ENCODE measurements around the gene TMEM41B. TPM values are rescaled to one million over a fixed set of nuclear protein-coding genes. Genes with fewer than 3 reads are reported as not detected.

Gene TMEM41B
- polyA plus RNA-seq, 1 donor from 2014 or later: 49.5 TPM

DNA sequence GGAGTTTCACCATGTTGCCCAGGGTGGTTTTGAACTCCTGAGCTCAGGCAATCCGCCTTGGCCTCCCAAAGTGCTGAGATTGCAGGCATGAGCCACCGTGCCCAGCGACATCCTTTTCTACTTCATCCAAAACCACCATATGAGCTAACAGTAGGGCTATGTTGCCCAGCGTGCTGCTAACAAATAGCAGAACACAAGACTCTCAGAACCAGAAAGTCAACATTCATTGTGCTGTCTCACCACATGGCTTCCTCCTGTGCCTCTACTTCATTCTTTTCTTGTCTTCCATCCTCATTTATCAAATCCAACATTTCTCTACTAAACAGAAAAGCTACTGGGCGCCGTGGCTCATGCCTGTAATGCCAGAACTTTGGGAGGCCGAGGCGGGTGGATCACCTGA lies 37.2 kb downstream of the TMEM41B start:
- TF ChIP-seq RAD21 (conservative IDR thresholded peaks at IDR 0.05): no peak
- TF ChIP-seq EP300 (conservative IDR thresholded peaks at IDR 0.05; ENCODE audit: poor library complexity, severe bottlenecking): no peak
- TF ChIP-seq MXI1 (conservative IDR thresholded peaks at IDR 0.05; ENCODE audit: poor library complexity, severe bottlenecking): no peak
- TF ChIP-seq, protein P1, sequence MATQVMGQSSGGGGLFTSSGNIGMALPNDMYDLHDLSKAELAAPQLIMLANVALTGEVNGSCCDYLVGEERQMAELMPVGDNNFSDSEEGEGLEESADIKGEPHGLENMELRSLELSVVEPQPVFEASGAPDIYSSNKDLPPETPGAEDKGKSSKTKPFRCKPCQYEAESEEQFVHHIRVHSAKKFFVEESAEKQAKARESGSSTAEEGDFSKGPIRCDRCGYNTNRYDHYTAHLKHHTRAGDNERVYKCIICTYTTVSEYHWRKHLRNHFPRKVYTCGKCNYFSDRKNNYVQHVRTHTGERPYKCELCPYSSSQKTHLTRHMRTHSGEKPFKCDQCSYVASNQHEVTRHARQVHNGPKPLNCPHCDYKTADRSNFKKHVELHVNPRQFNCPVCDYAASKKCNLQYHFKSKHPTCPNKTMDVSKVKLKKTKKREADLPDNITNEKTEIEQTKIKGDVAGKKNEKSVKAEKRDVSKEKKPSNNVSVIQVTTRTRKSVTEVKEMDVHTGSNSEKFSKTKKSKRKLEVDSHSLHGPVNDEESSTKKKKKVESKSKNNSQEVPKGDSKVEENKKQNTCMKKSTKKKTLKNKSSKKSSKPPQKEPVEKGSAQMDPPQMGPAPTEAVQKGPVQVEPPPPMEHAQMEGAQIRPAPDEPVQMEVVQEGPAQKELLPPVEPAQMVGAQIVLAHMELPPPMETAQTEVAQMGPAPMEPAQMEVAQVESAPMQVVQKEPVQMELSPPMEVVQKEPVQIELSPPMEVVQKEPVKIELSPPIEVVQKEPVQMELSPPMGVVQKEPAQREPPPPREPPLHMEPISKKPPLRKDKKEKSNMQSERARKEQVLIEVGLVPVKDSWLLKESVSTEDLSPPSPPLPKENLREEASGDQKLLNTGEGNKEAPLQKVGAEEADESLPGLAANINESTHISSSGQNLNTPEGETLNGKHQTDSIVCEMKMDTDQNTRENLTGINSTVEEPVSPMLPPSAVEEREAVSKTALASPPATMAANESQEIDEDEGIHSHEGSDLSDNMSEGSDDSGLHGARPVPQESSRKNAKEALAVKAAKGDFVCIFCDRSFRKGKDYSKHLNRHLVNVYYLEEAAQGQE (IDR thresholded peaks at IDR 0.05; ENCODE audit: borderline replicate concordance): no peak
- no peak for TF ChIP-seq EZH2 (IDR thresholded peaks at IDR 0.05; ENCODE audit: borderline replicate concordance, insufficient read depth, low read length, poor library complexity, severe bottlenecking)
- no peak for TF ChIP-seq TAF1 (IDR thresholded peaks at IDR 0.05; ENCODE audit: low read depth)
- no peak for TF ChIP-seq SMC3 (conservative IDR thresholded peaks at IDR 0.05; ENCODE audit: poor library complexity)
- H3F3A ChIP-seq (ENCODE audit: insufficient read depth, low read length, poor library complexity, severe bottlenecking): no peaks in the 10 kb centered on the region
- H3K9me3 ChIP-seq (ENCODE audit: low read length): no peaks in the 10 kb centered on the region
- H4K20me1 ChIP-seq (ENCODE audit: insufficient read depth): no peaks in the 10 kb centered on the region
- no peak overlapping the region for H3K4me2 ChIP-seq (ENCODE audit: low read length)
- H2AFZ ChIP-seq (ENCODE audit: low read depth, low read length): no peak overlapping the region
- H3K27me3 ChIP-seq (ENCODE audit: insufficient read depth, low read depth, low read length): no peaks in the 10 kb centered on the region
- no peaks in the 10 kb centered on the region for H3K36me3 ChIP-seq (ENCODE audit: insufficient read depth, low read length)
- no peaks in the 10 kb centered on the region for H3K9me2 ChIP-seq (ENCODE audit: insufficient read depth, low read length)
- H3K27ac ChIP-seq (ENCODE audit: low read length): no peak overlapping the region
- H3K9ac ChIP-seq (ENCODE audit: low read length): no peak overlapping the region
- no peak overlapping the region for H3K4me3 ChIP-seq (ENCODE audit: low read length)
- H3K79me2 ChIP-seq (replicated peaks; ENCODE audit: insufficient read depth, low read length): no peaks in the 10 kb centered on the region

DNA sequence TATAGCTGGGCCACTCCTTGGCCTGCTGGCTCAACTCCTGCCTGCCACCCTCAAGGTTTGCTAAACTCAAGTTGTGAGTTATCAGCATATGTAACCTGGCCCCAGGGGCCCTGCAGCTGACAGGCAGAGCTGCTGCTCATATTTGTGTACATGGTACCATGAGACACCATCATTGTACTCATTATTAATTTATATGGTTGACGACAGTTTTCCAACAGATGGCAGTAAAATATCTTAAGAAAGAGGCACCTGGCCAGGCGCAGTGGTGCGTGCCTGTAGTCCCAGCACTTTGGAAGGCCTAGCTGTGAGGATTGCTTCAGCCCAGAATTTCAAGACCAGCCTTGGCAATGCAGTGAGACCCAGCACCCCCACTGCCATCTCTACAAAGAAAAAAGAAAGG lies 37.8 kb downstream of the TMEM41B start:
- H3K9ac ChIP-seq (ENCODE audit: low read length): no peak overlapping the region
- H3K4me3 ChIP-seq (ENCODE audit: low read length): no peak overlapping the region
- TF ChIP-seq SMC3 (conservative IDR thresholded peaks at IDR 0.05; ENCODE audit: poor library complexity) (no peak), EP300 (conservative IDR thresholded peaks at IDR 0.05; ENCODE audit: poor library complexity, severe bottlenecking) (no peak), POLR2AphosphoS5 (IDR thresholded peaks at IDR 0.05) (no peak), EZH2 (IDR thresholded peaks at IDR 0.05; ENCODE audit: borderline replicate concordance, insufficient read depth, low read length, poor library complexity, severe bottlenecking) (no peak)
- TF ChIP-seq, protein P1 (IDR thresholded peaks at IDR 0.05; ENCODE audit: borderline replicate concordance): no peak
- H2AFZ ChIP-seq (ENCODE audit: low read depth, low read length): no peak overlapping the region
- H3K79me2 ChIP-seq (replicated peaks; ENCODE audit: insufficient read depth, low read length): no peaks in the 10 kb centered on the region
- H3K27me3 ChIP-seq (ENCODE audit: insufficient read depth, low read depth, low read length): no peaks in the 10 kb centered on the region
- H3K9me2 ChIP-seq (ENCODE audit: insufficient read depth, low read length): no peaks in the 10 kb centered on the region
- H3K27ac ChIP-seq (ENCODE audit: low read length): no peak overlapping the region
- H3F3A ChIP-seq (ENCODE audit: insufficient read depth, low read length, poor library complexity, severe bottlenecking): no peaks in the 10 kb centered on the region
- no peaks in the 10 kb centered on the region for H3K9me3 ChIP-seq (ENCODE audit: low read length)
- no peaks in the 10 kb centered on the region for H3K36me3 ChIP-seq (ENCODE audit: insufficient read depth, low read length)
- no peak overlapping the region for H3K4me2 ChIP-seq (ENCODE audit: low read length)
- H4K20me1 ChIP-seq (ENCODE audit: insufficient read depth): no peaks in the 10 kb centered on the region

Measured in neural cell (in vitro differentiated cells).